GM23248 (cell line): ENCODE data around the gene GMPPB. TPM values are rescaled to one million over a fixed set of nuclear protein-coding genes. Genes with fewer than 3 reads are reported as not detected.

Experiments
- DNase-seq: peaks from one replicate; pipeline ENCODE4 v3.0.0-alpha.2; 2015
- H2AFZ ChIP-seq: fragments of 200-600 bp; sonication (generic); 2 replicates; pipeline ENCODE4 v1.6.1; 2016; ENCODE audit warnings: antibody characterized with exemption
- H3F3A ChIP-seq: fragments of 200-600 bp; sonication (generic); 2 replicates; pipeline ENCODE4 v1.6.1; 2016; ENCODE audit warnings: mild to moderate bottlenecking, antibody characterized with exemption, mixed run types; ENCODE audit not compliant: insufficient read depth
- H3K27ac ChIP-seq: fragments of 200-600 bp; sonication (generic); 2 replicates; pipeline ENCODE4 v1.5.1; 2016; ENCODE audit warnings: mild to moderate bottlenecking
- H3K27me3 ChIP-seq: fragments of 200-600 bp; sonication (generic); replicated peaks from 2 replicates; pipeline ENCODE4 v1.6.1; 2016; ENCODE audit warnings: mild to moderate bottlenecking; ENCODE audit not compliant: insufficient read depth
- H3K36me3 ChIP-seq: fragments of 200-600 bp; sonication (generic); 2 replicates; pipeline ENCODE4 v1.6.1; 2016; ENCODE audit warnings: low read depth, mild to moderate bottlenecking
- H3K4me1 ChIP-seq: fragments of 200-600 bp; sonication (generic); 2 replicates; pipeline ENCODE4 v1.6.1; 2016; ENCODE audit warnings: mild to moderate bottlenecking; ENCODE audit not compliant: insufficient read depth
- H3K4me2 ChIP-seq: fragments of 200-600 bp; sonication (generic); one replicate; pipeline ENCODE4 v1.6.1; 2016; ENCODE audit warnings: mild to moderate bottlenecking; ENCODE audit not compliant: unreplicated experiment
- H3K4me3 ChIP-seq: fragments of 200-600 bp; sonication (generic); 2 replicates; pipeline ENCODE4 v1.5.1; 2016; ENCODE audit warnings: mild to moderate bottlenecking
- H3K79me2 ChIP-seq: fragments of 200-600 bp; sonication (generic); 2 replicates; pipeline ENCODE4 v1.6.1; 2016; ENCODE audit warnings: mild to moderate bottlenecking; ENCODE audit not compliant: insufficient read depth
- H3K9ac ChIP-seq: fragments of 200-600 bp; sonication (generic); 2 replicates; pipeline ENCODE4 v1.6.1; 2016; ENCODE audit warnings: mild to moderate bottlenecking
- H3K9me2 ChIP-seq: fragments of 200-600 bp; sonication (generic); 2 replicates; pipeline ENCODE4 v1.6.1; 2016; ENCODE audit warnings: mixed run types, mild to moderate bottlenecking, moderate library complexity; ENCODE audit not compliant: insufficient read depth
- H3K9me3 ChIP-seq: fragments of 200-600 bp; sonication (generic); one replicate; pipeline ENCODE4 v1.6.1; 2017; ENCODE audit warnings: low read depth
- H4K20me1 ChIP-seq: fragments of 200-600 bp; sonication (generic); 2 replicates; pipeline ENCODE4 v1.6.0; 2016; ENCODE audit not compliant: insufficient read depth
- EZH2 ChIP-seq: fragments of 200-600 bp; sonication (generic); IDR thresholded peaks from 2 replicates; pipeline ENCODE4 v1.6.1; 2018; ENCODE audit warnings: antibody characterized with exemption, mild to moderate bottlenecking; ENCODE audit not compliant: insufficient read depth, poor library complexity, severe bottlenecking
- EZH2phosphoT487 ChIP-seq: fragments of 200-600 bp; sonication (generic); IDR thresholded peaks from 2 replicates; pipeline ENCODE4 v1.6.1; 2018; ENCODE audit warnings: antibody characterized with exemption, moderate library complexity, mild to moderate bottlenecking, low read depth; ENCODE audit not compliant: insufficient read depth
- WGBS, 2 experiments: methylation state at CpG; one replicate each; pipeline ENCODE4 v1.1.6; 2015 to 2017; ENCODE audit warnings: low lambda C conversion rate in 2 of 2, low coverage in 1 of 2; ENCODE audit errors: missing lambda C conversion rate in 2 of 2; 5-methylcytosine and 5-hydroxymethylcytosine counted together
- in situ Hi-C: fragments of 300-500 bp; cut with MboI; formaldehyde crosslinking; loops from 2 replicates; pipeline ENCODE4 v1.15.0; 2020
- polyA plus RNA-seq: library from polyadenylated mRNA; unstranded; fragments of >200 nt; fragmentation: Nextera tagmentation; extraction: Ambion mirVana; gene quantifications from 2 replicates; pipeline ENCODE4 v1.2.1, GENCODE V29; 2016
- total RNA-seq: library from RNA; depleted of rRNA; stranded (reverse); fragments of >200 nt; shearing (Covaris generic); gene quantifications from 2 replicates; pipeline ENCODE4 v1.2.3, GENCODE V29; 2014

The GMPPB gene
- total and polyA plus RNA-seq, 2 experiments from 2014 or later, result 24.1 to 37.8 TPM

GRCh38 chr3:49705390-49705960, 18.3 kb downstream of the GMPPB start:
- 86 to 91% methylated on average over 13 to 15 of the region's 17 CpGs for WGBS, 2 experiments
- Histone ChIP-seq H3K36me3 (no peaks in the 10 kb centered on the region), H3K9ac (no peak overlapping the region), H3K27me3 (no peaks in the 10 kb centered on the region), H3F3A (0 out of 2 replicates have a peak, but pooled peaks cover 4% of the 10 kb centered on the region), H3K9me2 (no peaks in the 10 kb centered on the region), H3K4me1 (no peaks in the 10 kb centered on the region), H2AFZ (no peak overlapping the region), H3K9me3 (no peaks in the 10 kb centered on the region), H3K4me3 (no peak overlapping the region), H3K79me2 (no peaks in the 10 kb centered on the region), H4K20me1 (no peaks in the 10 kb centered on the region), H3K27ac (no peak overlapping the region), H3K4me2 (no peak overlapping the region)
- in situ Hi-C loops, result no loop called here
- no peak for TF ChIP-seq EZH2phosphoT487
- DNase-seq, result no peak

- H3K4me3 ChIP-seq, result no peak overlapping the region
- no peaks in the 10 kb centered on the region for H4K20me1 ChIP-seq
- no peaks in the 10 kb centered on the region for H3K79me2 ChIP-seq
- H3K27ac ChIP-seq, result no peak overlapping the region
- no peak for TF ChIP-seq EZH2phosphoT487
- no peak for TF ChIP-seq EZH2
- 0 out of 2 replicates have a peak, but pooled peaks cover 4% of the 10 kb centered on the region for H3F3A ChIP-seq
- no peak overlapping the region for H2AFZ ChIP-seq
- 92 to 99% methylated on average over 8 of the region's 8 CpGs for WGBS, 2 experiments
- no peak overlapping the region for H3K4me2 ChIP-seq
- DNase-seq, result no peak
- H3K36me3 ChIP-seq, result no peaks in the 10 kb centered on the region
- H3K27me3 ChIP-seq, result no peaks in the 10 kb centered on the region
- no peaks in the 10 kb centered on the region for H3K9me2 ChIP-seq
- no peaks in the 10 kb centered on the region for H3K4me1 ChIP-seq
- H3K9me3 ChIP-seq, result no peaks in the 10 kb centered on the region
- H3K9ac ChIP-seq, result no peak overlapping the region
- in situ Hi-C loops, result no loop called here
Measured at GRCh38 chr3:49704629-49705028, 19.1 kb downstream of the GMPPB start.

- in situ Hi-C loops, result no loop called here
- Histone ChIP-seq H3F3A (0 out of 2 replicates have a peak, but pooled peaks cover 4% of the 10 kb centered on the region), H3K9me3 (no peaks in the 10 kb centered on the region), H4K20me1 (no peaks in the 10 kb centered on the region), H3K36me3 (no peaks in the 10 kb centered on the region), H3K79me2 (no peaks in the 10 kb centered on the region), H3K4me1 (no peaks in the 10 kb centered on the region), H3K27ac (no peak overlapping the region), H3K9ac (no peak overlapping the region), H2AFZ (no peak overlapping the region), H3K9me2 (no peaks in the 10 kb centered on the region), H3K4me3 (no peak overlapping the region), H3K27me3 (no peaks in the 10 kb centered on the region), H3K4me2 (no peak overlapping the region)
- 88% methylated on average over 7 of the region's 7 CpGs for WGBS, 2 experiments
- TF ChIP-seq EZH2, result no peak
- TF ChIP-seq EZH2phosphoT487, result no peak
- no peak for DNase-seq
Measured at GRCh38 chr3:49703956-49704355, 19.8 kb downstream of the GMPPB start.

- TF ChIP-seq EZH2phosphoT487 (no peak), EZH2 (no peak)
- Histone ChIP-seq H3K4me2 (no peak overlapping the region), H3K4me3 (no peak overlapping the region), H3K27me3 (no peaks in the 10 kb centered on the region), H3K9me2 (no peaks in the 10 kb centered on the region), H4K20me1 (no peaks in the 10 kb centered on the region), H3K9ac (no peak overlapping the region), H2AFZ (no peak overlapping the region), H3F3A (0 out of 2 replicates have a peak, but pooled peaks cover 4% of the 10 kb centered on the region), H3K4me1 (no peaks in the 10 kb centered on the region), H3K9me3 (no peaks in the 10 kb centered on the region), H3K27ac (no peak overlapping the region), H3K36me3 (no peaks in the 10 kb centered on the region), H3K79me2 (no peaks in the 10 kb centered on the region)
- WGBS, 2 experiments, result 48 to 49% methylated on average over 14 of the region's 14 CpGs
- DNase-seq, result peak; percentile 80
- in situ Hi-C loops, result no loop called here
Measured at GRCh38 chr3:49703443-49703927, 20.3 kb downstream of the GMPPB start.
